ENCODE measurements around the gene RABGGTA. TPM values are rescaled to one million over a fixed set of nuclear protein-coding genes. Genes with fewer than 3 reads are reported as not detected.

Gene RABGGTA
- total and polyA plus RNA-seq, 9 of the 15 experiments (the other 6 are each of a cell fraction or from before 2014, with no cell fraction given), result 4.5 to 24.2 (median 15.5) TPM

DNA sequence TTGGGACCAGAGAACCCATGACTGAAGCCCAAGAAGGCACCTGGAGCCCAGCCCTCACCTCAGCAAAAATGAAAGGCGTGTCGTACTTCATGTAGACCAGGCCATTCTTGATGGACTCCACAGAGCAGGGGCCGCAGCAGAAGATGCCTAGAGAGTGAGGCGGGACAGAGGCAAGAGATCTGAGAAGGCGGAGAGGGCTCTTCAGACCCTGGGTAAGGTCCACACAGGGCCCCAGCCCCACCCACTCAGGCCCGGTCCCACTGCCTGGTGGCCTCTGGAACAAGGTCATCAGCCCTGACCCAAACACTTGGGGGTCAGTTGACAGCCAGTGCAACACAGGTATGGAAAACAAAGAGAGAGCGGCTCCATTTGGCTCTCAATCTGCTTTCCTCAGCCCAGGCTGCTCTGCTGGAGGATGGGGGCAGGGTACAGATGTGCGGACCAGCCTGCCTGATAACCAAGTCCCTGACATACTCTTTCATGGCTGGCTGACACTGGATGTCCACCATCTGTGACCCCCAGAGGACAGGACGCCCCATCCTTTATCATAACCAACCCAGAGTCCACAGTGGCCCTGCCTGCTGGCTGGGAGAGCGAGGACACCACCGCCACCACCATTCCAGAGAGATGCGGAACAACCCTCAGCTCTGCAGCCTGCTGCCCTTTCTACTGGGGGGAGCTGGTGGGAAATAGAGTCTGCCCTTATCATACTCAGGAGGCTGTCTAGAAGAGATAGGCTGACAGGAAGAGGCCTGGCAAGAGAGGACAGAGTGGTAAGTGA, 15.3 kb downstream of the RABGGTA start (continued):
- no peak for TF ChIP-seq NCOA4 (IDR thresholded peaks at IDR 0.05; ENCODE audit: partially characterized antibody)
- TF ChIP-seq GATAD2B (IDR thresholded peaks at IDR 0.05; ENCODE audit: borderline replicate concordance), result no peak
- TF ChIP-seq ZBTB17 (CRISPR knock-in tag; IDR thresholded peaks at IDR 0.05), result peak; percentile 61; the same call in 1 of the 2 replicates
- TF ChIP-seq HEY1 (CRISPR knock-in tag; IDR thresholded peaks at IDR 0.05; ENCODE audit: borderline replicate concordance), result no peak
- TF ChIP-seq ZNF76 (CRISPR knock-in tag; IDR thresholded peaks at IDR 0.05; ENCODE audit: borderline replicate concordance), result no peak
- no peak for TF ChIP-seq ZNF134 (CRISPR knock-in tag; conservative IDR thresholded peaks at IDR 0.05)
- TF ChIP-seq SAP30 (IDR thresholded peaks at IDR 0.05; ENCODE audit: borderline replicate concordance, insufficient read depth, low read depth, low read length, poor library complexity, severe bottlenecking), result no peak
- TF ChIP-seq, protein P1, sequence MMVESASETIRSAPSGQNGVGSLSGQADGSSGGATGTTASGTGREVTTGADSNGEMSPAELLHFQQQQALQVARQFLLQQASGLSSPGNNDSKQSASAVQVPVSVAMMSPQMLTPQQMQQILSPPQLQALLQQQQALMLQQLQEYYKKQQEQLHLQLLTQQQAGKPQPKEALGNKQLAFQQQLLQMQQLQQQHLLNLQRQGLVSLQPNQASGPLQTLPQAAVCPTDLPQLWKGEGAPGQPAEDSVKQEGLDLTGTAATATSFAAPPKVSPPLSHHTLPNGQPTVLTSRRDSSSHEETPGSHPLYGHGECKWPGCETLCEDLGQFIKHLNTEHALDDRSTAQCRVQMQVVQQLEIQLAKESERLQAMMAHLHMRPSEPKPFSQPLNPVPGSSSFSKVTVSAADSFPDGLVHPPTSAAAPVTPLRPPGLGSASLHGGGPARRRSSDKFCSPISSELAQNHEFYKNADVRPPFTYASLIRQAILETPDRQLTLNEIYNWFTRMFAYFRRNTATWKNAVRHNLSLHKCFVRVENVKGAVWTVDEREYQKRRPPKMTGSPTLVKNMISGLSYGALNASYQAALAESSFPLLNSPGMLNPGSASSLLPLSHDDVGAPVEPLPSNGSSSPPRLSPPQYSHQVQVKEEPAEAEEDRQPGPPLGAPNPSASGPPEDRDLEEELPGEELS (CRISPR knock-in tag; IDR thresholded peaks at IDR 0.05; ENCODE audit: borderline replicate concordance), result no peak
- no peak for TF ChIP-seq MIER1 (IDR thresholded peaks at IDR 0.05; ENCODE audit: low read depth)
- no peak for TF ChIP-seq PHB (CRISPR knock-in tag; IDR thresholded peaks at IDR 0.05)
- TF ChIP-seq, protein P2, sequence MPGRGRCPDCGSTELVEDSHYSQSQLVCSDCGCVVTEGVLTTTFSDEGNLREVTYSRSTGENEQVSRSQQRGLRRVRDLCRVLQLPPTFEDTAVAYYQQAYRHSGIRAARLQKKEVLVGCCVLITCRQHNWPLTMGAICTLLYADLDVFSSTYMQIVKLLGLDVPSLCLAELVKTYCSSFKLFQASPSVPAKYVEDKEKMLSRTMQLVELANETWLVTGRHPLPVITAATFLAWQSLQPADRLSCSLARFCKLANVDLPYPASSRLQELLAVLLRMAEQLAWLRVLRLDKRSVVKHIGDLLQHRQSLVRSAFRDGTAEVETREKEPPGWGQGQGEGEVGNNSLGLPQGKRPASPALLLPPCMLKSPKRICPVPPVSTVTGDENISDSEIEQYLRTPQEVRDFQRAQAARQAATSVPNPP (IDR thresholded peaks at IDR 0.05; ENCODE audit: borderline replicate concordance, insufficient read depth, insufficient read length), result no peak
- TF ChIP-seq TCF7L2 (IDR thresholded peaks at IDR 0.05; ENCODE audit: low read depth, low read length), result no peak
- no peak for TF ChIP-seq TCF7 (IDR thresholded peaks at IDR 0.05; ENCODE audit: borderline replicate concordance)

Measured in K562 (cell line).